Tibial nerve (tissue), 3 donors: ENCODE data around the gene GNA14.

ENCODE experiments used
- CTCF ChIP-seq, 5 experiments: fragments of 200-600 bp in 3 of 5; fragments of 450-650 bp in 2 of 5; sonication (generic) in 3 of 5; IDR thresholded peaks; one replicate each; pipeline ENCODE4 v1.5.1; 2016 to 2019; ENCODE audit warnings: antibody characterized with exemption in 5 of 5, mild to moderate bottlenecking in 3 of 5, moderate library complexity in 2 of 5
- POLR2A ChIP-seq, 2 donors: fragments of 450-650 bp; IDR thresholded peaks; one replicate each; pipeline ENCODE4 v1.6.1; 2017; ENCODE audit warnings: antibody characterized with exemption in 2 of 2, mild to moderate bottlenecking in 2 of 2, moderate library complexity in 2 of 2

DNA sequence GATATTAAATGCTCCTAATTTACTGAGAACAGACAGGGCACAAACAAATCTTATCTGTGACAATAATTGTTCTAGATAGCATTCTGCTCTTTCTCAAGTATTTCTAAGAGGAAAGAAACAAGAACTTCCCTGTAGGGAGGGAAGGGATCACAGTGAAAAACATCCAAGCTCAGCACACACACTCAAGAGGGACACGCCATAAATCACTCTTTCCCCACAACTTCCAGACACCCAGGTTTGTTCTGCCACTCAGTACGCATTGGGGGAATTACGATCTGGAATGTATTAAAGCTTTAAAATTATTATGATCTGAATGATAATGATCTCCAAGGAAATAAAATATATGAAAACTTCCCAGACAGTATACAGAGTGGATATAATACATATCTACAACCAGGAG is 221.4 kb downstream of the GNA14 start:
- TF ChIP-seq CTCF (IDR thresholded peaks at IDR 0.05) (no peak), POLR2A (IDR thresholded peaks at IDR 0.05) (no peak)
